Esophagus squamous epithelium (tissue), 4 donors: ENCODE results near the gene B3GALT6.

Experiments
- CTCF ChIP-seq, 6 experiments: fragments of 450-650 bp in 4 of 6; fragments of 200-600 bp in 2 of 6; sonication (generic) in 2 of 6; IDR thresholded peaks; one replicate each; pipeline ENCODE4 v1.5.1; 2016 to 2019; ENCODE audit warnings: antibody characterized with exemption in 6 of 6, mild to moderate bottlenecking in 4 of 6, moderate library complexity in 4 of 6
- POLR2A ChIP-seq, 4 donors: fragments of 450-650 bp; IDR thresholded peaks; one replicate each; pipeline ENCODE4 v1.6.1; 2017; ENCODE audit warnings: antibody characterized with exemption in 4 of 4, mild to moderate bottlenecking in 4 of 4, moderate library complexity in 3 of 4

- TF ChIP-seq POLR2A (IDR thresholded peaks at IDR 0.05) (no peak), CTCF (IDR thresholded peaks at IDR 0.05) (no peak)
These were observed 51.8 kb downstream of the B3GALT6 start for GRCh38 chr1:1283821-1284220.
